GM21526 (cell line): ENCODE results near the gene SRP9.
"Not testable (repeated sequence)": the region's sequence is repeated elsewhere in the genome, so short reads cannot be mapped to it uniquely, and the experiment has no call there.

Experiments used
- ATAC-seq: cut with Tn5 transposase; IDR thresholded peaks from one replicate; pipeline ENCODE4 v1.9.1; 2021; ENCODE audit warnings: moderate library complexity; ENCODE audit not compliant: unreplicated experiment, low FRiP score

Gene SRP9

GRCh38 chr1:225834417-225835329 is 57.0 kb downstream of the SRP9 start:
- ATAC-seq, result no peak

- ATAC-seq, result no peak
These were observed 58.2 kb downstream of the SRP9 start for GRCh38 chr1:225835856-225836255.

GRCh38 chr1:225836296-225836695 is 58.7 kb downstream of the SRP9 start:
- not testable (repeated sequence) for ATAC-seq

- ATAC-seq, result no peak
These were observed 61.2 kb downstream of the SRP9 start for GRCh38 chr1:225838793-225839192.
